A549 treated with CpdA at 1 μM for 4 hours (cell line): ENCODE data around the gene PSMC6. TPM values are rescaled to one million over a fixed set of nuclear protein-coding genes. Genes with fewer than 3 reads are reported as not detected.

Experiments used
- total RNA-seq: library from RNA; stranded (reverse); fragments of 200-300 nt; extraction: Qiagen RNA extraction; gene quantifications from 5 replicates; pipeline ENCODE4 v1.2.3, GENCODE V29; 2022; ENCODE audit warnings: low read depth

The PSMC6 gene
- 88.7 to 120 TPM (median 91.2 TPM) in 5 replicates for total RNA-seq

GRCh38 chr14:52706724-52707706 lies at the start of gene PSMC6:
Gene PSMC6, plus strand, starts transcription at chr14:52707200. Its CDS starts 20 bp downstream, at chr14:52707220.

GRCh38 chr14:52695481-52696091 lies 11.4 kb upstream of the PSMC6 start, which contains the start of gene ERO1A:
Gene ERO1A, minus strand, starts transcription at chr14:52695558. Its CDS starts 77 bp downstream, at chr14:52695481.

GRCh38 chr14:52729925-52730708 lies 23.1 kb downstream of the PSMC6 start, which contains the start of gene STYX:
Gene STYX, plus strand, starts transcription at chr14:52730166. Its CDS starts 309 bp downstream, at chr14:52730475.

Other genes with a start within 250 kb of the PSMC6 start
- 0.91 to 1.5 TPM (median 1.1 TPM) in 5 replicates for gene TXNDC16, start 154.7 kb upstream of the PSMC6 start, total RNA-seq
- 0.07 to 0.15 TPM (median 0.11 TPM) in 4 of 5 replicates, not detected in the other for gene GPR137C, start 154.4 kb upstream of the PSMC6 start, total RNA-seq
- gene ERO1A, start 11.6 kb upstream of the PSMC6 start, total RNA-seq: 47.0 to 59.2 TPM (median 54.9 TPM) in 5 replicates
- 4.7 to 5.9 TPM (median 5.5 TPM) in 5 replicates for gene STYX, start 23.0 kb downstream of the PSMC6 start, total RNA-seq
- 44.1 to 48.3 TPM (median 45.6 TPM) in 5 replicates for gene GNPNAT1, start 84.4 kb downstream of the PSMC6 start, total RNA-seq
- 33.1 to 46.3 TPM (median 38.7 TPM) in 5 replicates for gene FERMT2, start 243.8 kb downstream of the PSMC6 start, total RNA-seq